WTC11 (cell line): Measurements from ENCODE around the gene EHD4. TPM values are rescaled to one million over a fixed set of nuclear protein-coding genes. Genes with fewer than 3 reads are reported as not detected.

ENCODE experiments used
- ATAC-seq: fragments of 200-7000 bp; cut with Tn5 transposase; 2 replicates; pipeline ENCODE4 v1.10.0; 2021; ENCODE audit warnings: mild to moderate bottlenecking, moderate library complexity
- CTCF ChIA-PET: fragments of 300-600 bp; sonication (Branson Sonifier 250); formaldehyde crosslinking; loops from one replicate; lab custom pipeline; 2021; ENCODE audit warnings: antibody characterized with exemption; lab: Charles Lee
- POLR2A ChIA-PET: fragments of 350-600 bp; sonication (Branson Sonifier 250); formaldehyde crosslinking; loops from one replicate; lab custom pipeline; 2021; ENCODE audit warnings: antibody characterized with exemption; lab: Charles Lee
- DNase-seq: peaks from one replicate; pipeline ENCODE4 v3.0.0; 2021; ENCODE audit warnings: low spot score
- H3K27ac Mint-ChIP-seq: 2 replicates; pipeline ENCODE4 v1.8.0; 2021; ENCODE audit warnings: mixed read lengths
- H3K27me3 Mint-ChIP-seq: 2 replicates; pipeline ENCODE4 v1.8.0; 2021; ENCODE audit warnings: low read depth, mild to moderate bottlenecking, moderate library complexity, mixed read lengths
- H3K36me3 Mint-ChIP-seq: 2 replicates; pipeline ENCODE4 v1.8.0; 2021; ENCODE audit warnings: mixed read lengths
- H3K4me1 Mint-ChIP-seq: 2 replicates; pipeline ENCODE4 v1.8.0; 2022; ENCODE audit warnings: mixed read lengths
- H3K4me3 Mint-ChIP-seq: 2 replicates; pipeline ENCODE4 v1.8.0; 2021; ENCODE audit warnings: mild to moderate bottlenecking, moderate library complexity, mixed read lengths
- H3K9me3 Mint-ChIP-seq: 2 replicates; pipeline ENCODE4 v1.8.0; 2021; ENCODE audit warnings: mixed read lengths
- ATF1 ChIP-seq: sonication (generic); formaldehyde crosslinking; IDR thresholded peaks from 2 replicates; pipeline ENCODE4 v1.8.1; 2023; ENCODE audit warnings: mild to moderate bottlenecking, moderate library complexity, missing genetic modification reagents
- CREM ChIP-seq: sonication (generic); formaldehyde crosslinking; IDR thresholded peaks from 2 replicates; pipeline ENCODE4 v1.8.1; 2022; ENCODE audit warnings: mild to moderate bottlenecking, missing genetic modification reagents, moderate library complexity
- CTCF ChIP-seq: fragments of 200-600 bp; IDR thresholded peaks from 2 replicates; pipeline ENCODE4 v1.8.0; 2022; ENCODE audit warnings: antibody characterized with exemption
- EMX1 ChIP-seq: fragments of 250-450 bp; sonication (Bioruptor Pico); IDR thresholded peaks from 2 replicates; pipeline ENCODE4 v1.8.0; 2021; ENCODE audit warnings: mild to moderate bottlenecking
- ESRRA ChIP-seq: sonication (generic); formaldehyde crosslinking; IDR thresholded peaks from 2 replicates; pipeline ENCODE4 v1.8.1; 2022; ENCODE audit warnings: mild to moderate bottlenecking, missing genetic modification reagents, borderline replicate concordance
- FOXP1 ChIP-seq: sonication (generic); formaldehyde crosslinking; IDR thresholded peaks from 2 replicates; pipeline ENCODE4 v1.8.0; 2022; ENCODE audit warnings: missing genetic modification reagents, mild to moderate bottlenecking, moderate library complexity, borderline replicate concordance
- HMGA2 ChIP-seq: fragments of 250-450 bp; sonication (Bioruptor Pico); IDR thresholded peaks from 2 replicates; pipeline ENCODE4 v1.4.0; 2021; ENCODE audit warnings: mild to moderate bottlenecking, moderate library complexity
- MAX ChIP-seq: sonication (generic); formaldehyde crosslinking; IDR thresholded peaks from 2 replicates; pipeline ENCODE4 v1.8.0; 2022; ENCODE audit warnings: mild to moderate bottlenecking, missing genetic modification reagents
- NFE2L1 ChIP-seq: sonication (generic); formaldehyde crosslinking; IDR thresholded peaks from 2 replicates; pipeline ENCODE4 v1.8.1; 2023; ENCODE audit warnings: missing genetic modification reagents
- NR1H2 ChIP-seq: sonication (generic); formaldehyde crosslinking; IDR thresholded peaks from 2 replicates; pipeline ENCODE4 v1.9.0; 2021; ENCODE audit warnings: mild to moderate bottlenecking, moderate library complexity, missing genetic modification reagents
- PRDM15 ChIP-seq: sonication (generic); formaldehyde crosslinking; IDR thresholded peaks from 2 replicates; pipeline ENCODE4 v1.8.0; 2022; ENCODE audit warnings: missing genetic modification reagents
- RELA ChIP-seq: sonication (generic); formaldehyde crosslinking; IDR thresholded peaks from 2 replicates; pipeline ENCODE4 v1.8.1; 2022; ENCODE audit warnings: missing genetic modification reagents, mild to moderate bottlenecking, borderline replicate concordance
- SMAD4 ChIP-seq: sonication (generic); formaldehyde crosslinking; IDR thresholded peaks from 2 replicates; pipeline ENCODE4 v1.8.0; 2022; ENCODE audit warnings: mild to moderate bottlenecking, missing genetic modification reagents
- total RNA-seq: library from RNA; stranded (reverse); gene quantifications from 3 replicates; pipeline ENCODE4 v1.2.3, GENCODE V29; 2021
- TF ChIP-seq, protein P1 (sequence below): sonication (generic); formaldehyde crosslinking; IDR thresholded peaks from 2 replicates; pipeline ENCODE4 v1.8.1; 2023; ENCODE audit warnings: mild to moderate bottlenecking, missing genetic modification reagents, borderline replicate concordance
- TF ChIP-seq, protein P2 (sequence below): fragments of 250-450 bp; sonication (Bioruptor Pico); IDR thresholded peaks from 2 replicates; pipeline ENCODE4 v1.9.0; 2021; ENCODE audit warnings: mild to moderate bottlenecking, borderline replicate concordance

Gene EHD4
- total RNA-seq, 1 experiment from 2014 or later, result 23.9 TPM

DNA sequence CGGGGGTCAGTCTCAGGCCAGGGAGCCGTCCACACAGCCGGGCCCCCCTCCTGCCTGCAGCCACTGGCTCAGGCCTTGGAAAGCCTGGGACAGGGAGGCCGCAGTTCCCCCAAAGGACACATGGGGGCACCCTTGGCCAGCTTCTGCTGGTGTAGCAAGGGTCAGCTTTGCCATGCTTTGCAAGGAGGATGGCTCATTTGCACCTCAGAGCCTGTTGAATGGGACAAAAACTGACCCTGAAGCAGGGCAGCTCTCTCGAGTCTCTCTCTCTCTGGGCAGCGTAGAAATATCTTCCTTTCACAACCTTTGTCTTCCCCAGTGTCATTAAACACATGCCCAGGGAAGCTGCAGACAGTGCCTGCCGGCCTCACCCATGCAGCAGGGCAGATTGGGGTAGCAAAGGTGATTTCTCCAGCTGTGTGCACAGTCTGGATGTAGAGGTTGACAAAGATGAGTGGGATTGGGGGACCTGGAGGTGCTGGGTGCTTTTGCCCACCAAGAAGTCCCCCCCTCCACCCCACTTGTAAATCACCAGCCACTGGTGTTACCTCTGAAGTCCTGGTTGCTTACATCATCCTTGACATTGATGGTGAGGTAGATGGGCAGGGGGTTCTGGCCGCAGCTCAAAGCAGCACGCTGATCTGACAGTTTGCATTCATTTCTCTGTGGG, 17.4 kb upstream of the EHD4 start:
- ATAC-seq (peak; percentile 95), DNase-seq (peak; percentile 98)
- H3K9me3 Mint-ChIP-seq, result no peaks in the 10 kb centered on the region
- no peak for TF ChIP-seq HMGA2 (CRISPR knock-in tag)
- peak; percentile 97 for TF ChIP-seq CTCF
- TF ChIP-seq MAX (CRISPR knock-in tag), result peak; percentile 53; the same call in 1 of the 2 replicates
- H3K27ac Mint-ChIP-seq, result no peak overlapping the region
- no peak overlapping the region for H3K4me3 Mint-ChIP-seq
- no peaks in the 10 kb centered on the region for H3K27me3 Mint-ChIP-seq
- ChIA-PET CTCF (interaction anchor here (0.6 to 7.5 kb wide), 41 partner anchors 9 to 395 kb away, joined by 3 to 121 read pairs (median 7); partner anchors contain the start of gene EHD4), POLR2A (interaction anchor here (0.6 to 1.2 kb wide), 5 partner anchors 8 to 91 kb away, joined by 3 to 8 read pairs (median 3); partner anchors contain the start of gene EHD4)
- no peaks in the 10 kb centered on the region for H3K36me3 Mint-ChIP-seq
- H3K4me1 Mint-ChIP-seq, result peaks cover 6% of the 10 kb centered on the region

GRCh38 chr15:41988896-41989572, 16.7 kb upstream of the EHD4 start:
- no peaks in the 10 kb centered on the region for H3K36me3 Mint-ChIP-seq
- DNase-seq, result no peak
- no peak for TF ChIP-seq RELA (CRISPR knock-in tag)
- TF ChIP-seq CREM (CRISPR knock-in tag), result no peak
- TF ChIP-seq, protein P1, sequence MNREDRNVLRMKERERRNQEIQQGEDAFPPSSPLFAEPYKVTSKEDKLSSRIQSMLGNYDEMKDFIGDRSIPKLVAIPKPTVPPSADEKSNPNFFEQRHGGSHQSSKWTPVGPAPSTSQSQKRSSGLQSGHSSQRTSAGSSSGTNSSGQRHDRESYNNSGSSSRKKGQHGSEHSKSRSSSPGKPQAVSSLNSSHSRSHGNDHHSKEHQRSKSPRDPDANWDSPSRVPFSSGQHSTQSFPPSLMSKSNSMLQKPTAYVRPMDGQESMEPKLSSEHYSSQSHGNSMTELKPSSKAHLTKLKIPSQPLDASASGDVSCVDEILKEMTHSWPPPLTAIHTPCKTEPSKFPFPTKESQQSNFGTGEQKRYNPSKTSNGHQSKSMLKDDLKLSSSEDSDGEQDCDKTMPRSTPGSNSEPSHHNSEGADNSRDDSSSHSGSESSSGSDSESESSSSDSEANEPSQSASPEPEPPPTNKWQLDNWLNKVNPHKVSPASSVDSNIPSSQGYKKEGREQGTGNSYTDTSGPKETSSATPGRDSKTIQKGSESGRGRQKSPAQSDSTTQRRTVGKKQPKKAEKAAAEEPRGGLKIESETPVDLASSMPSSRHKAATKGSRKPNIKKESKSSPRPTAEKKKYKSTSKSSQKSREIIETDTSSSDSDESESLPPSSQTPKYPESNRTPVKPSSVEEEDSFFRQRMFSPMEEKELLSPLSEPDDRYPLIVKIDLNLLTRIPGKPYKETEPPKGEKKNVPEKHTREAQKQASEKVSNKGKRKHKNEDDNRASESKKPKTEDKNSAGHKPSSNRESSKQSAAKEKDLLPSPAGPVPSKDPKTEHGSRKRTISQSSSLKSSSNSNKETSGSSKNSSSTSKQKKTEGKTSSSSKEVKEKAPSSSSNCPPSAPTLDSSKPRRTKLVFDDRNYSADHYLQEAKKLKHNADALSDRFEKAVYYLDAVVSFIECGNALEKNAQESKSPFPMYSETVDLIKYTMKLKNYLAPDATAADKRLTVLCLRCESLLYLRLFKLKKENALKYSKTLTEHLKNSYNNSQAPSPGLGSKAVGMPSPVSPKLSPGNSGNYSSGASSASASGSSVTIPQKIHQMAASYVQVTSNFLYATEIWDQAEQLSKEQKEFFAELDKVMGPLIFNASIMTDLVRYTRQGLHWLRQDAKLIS (CRISPR knock-in tag), result no peak
- no peak for TF ChIP-seq ATF1
- TF ChIP-seq SMAD4, result no peak
- no peak for TF ChIP-seq PRDM15
- TF ChIP-seq, protein P2, sequence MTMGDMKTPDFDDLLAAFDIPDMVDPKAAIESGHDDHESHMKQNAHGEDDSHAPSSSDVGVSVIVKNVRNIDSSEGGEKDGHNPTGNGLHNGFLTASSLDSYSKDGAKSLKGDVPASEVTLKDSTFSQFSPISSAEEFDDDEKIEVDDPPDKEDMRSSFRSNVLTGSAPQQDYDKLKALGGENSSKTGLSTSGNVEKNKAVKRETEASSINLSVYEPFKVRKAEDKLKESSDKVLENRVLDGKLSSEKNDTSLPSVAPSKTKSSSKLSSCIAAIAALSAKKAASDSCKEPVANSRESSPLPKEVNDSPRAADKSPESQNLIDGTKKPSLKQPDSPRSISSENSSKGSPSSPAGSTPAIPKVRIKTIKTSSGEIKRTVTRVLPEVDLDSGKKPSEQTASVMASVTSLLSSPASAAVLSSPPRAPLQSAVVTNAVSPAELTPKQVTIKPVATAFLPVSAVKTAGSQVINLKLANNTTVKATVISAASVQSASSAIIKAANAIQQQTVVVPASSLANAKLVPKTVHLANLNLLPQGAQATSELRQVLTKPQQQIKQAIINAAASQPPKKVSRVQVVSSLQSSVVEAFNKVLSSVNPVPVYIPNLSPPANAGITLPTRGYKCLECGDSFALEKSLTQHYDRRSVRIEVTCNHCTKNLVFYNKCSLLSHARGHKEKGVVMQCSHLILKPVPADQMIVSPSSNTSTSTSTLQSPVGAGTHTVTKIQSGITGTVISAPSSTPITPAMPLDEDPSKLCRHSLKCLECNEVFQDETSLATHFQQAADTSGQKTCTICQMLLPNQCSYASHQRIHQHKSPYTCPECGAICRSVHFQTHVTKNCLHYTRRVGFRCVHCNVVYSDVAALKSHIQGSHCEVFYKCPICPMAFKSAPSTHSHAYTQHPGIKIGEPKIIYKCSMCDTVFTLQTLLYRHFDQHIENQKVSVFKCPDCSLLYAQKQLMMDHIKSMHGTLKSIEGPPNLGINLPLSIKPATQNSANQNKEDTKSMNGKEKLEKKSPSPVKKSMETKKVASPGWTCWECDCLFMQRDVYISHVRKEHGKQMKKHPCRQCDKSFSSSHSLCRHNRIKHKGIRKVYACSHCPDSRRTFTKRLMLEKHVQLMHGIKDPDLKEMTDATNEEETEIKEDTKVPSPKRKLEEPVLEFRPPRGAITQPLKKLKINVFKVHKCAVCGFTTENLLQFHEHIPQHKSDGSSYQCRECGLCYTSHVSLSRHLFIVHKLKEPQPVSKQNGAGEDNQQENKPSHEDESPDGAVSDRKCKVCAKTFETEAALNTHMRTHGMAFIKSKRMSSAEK (CRISPR knock-in tag), result no peak
- TF ChIP-seq NR1H2, result no peak
- TF ChIP-seq NFE2L1 (CRISPR knock-in tag), result no peak
- no peak for TF ChIP-seq EMX1 (CRISPR knock-in tag)
- no peak for TF ChIP-seq FOXP1
- no peak for TF ChIP-seq ESRRA (CRISPR knock-in tag)
- ChIA-PET POLR2A (interaction anchor here (0.6 to 1.2 kb wide), 4 partner anchors 9 to 91 kb away, joined by 3 to 8 read pairs (median 3); partner anchors contain the start of gene EHD4), CTCF (interaction anchor here (0.6 to 7.5 kb wide), 37 partner anchors 8 to 396 kb away, joined by 3 to 121 read pairs (median 7); partner anchors contain the start of gene EHD4)
- peak; percentile 25 for ATAC-seq
- H3K9me3 Mint-ChIP-seq, result no peaks in the 10 kb centered on the region
- no peak overlapping the region for H3K27ac Mint-ChIP-seq
- no peak overlapping the region for H3K4me3 Mint-ChIP-seq
- no peaks in the 10 kb centered on the region for H3K27me3 Mint-ChIP-seq
- H3K4me1 Mint-ChIP-seq, result peaks cover 6% of the 10 kb centered on the region
